Caki2 (cell line): ENCODE measurements around the gene FNDC3B. TPM values are rescaled to one million over a fixed set of nuclear protein-coding genes. Genes with fewer than 3 reads are reported as not detected.

ENCODE experiments used
- DNase-seq: peaks from one replicate; pipeline ENCODE4 v3.0.0-alpha.2; 2015; ENCODE audit warnings: low read depth
- in situ Hi-C: cut with HindIII; loops from 2 replicates; pipeline ENCODE4 v1.10.0; 2016; ENCODE audit warnings: low sequenced_read_pairs, low pct_unique_long_range_greater_than_20kb, mixed read lengths
- total RNA-seq: library from RNA; depleted of rRNA; stranded (reverse); fragments of >200 nt; shearing (Covaris generic); gene quantifications from 2 replicates; pipeline ENCODE4 v1.2.3, GENCODE V29; 2014; ENCODE audit warnings: low replicate concordance

The FNDC3B gene
- total RNA-seq, 1 experiment from 2014 or later, result 77.7 TPM

- DNase-seq, result no peak
- in situ Hi-C loops, result no loop called here
These were observed 285.3 kb downstream of the FNDC3B start for GRCh38 chr3:172324611-172325203.

GRCh38 chr3:172325461-172325860 is 286.1 kb downstream of the FNDC3B start:
- in situ Hi-C loops, result no loop called here
- no peak for DNase-seq

DNA sequence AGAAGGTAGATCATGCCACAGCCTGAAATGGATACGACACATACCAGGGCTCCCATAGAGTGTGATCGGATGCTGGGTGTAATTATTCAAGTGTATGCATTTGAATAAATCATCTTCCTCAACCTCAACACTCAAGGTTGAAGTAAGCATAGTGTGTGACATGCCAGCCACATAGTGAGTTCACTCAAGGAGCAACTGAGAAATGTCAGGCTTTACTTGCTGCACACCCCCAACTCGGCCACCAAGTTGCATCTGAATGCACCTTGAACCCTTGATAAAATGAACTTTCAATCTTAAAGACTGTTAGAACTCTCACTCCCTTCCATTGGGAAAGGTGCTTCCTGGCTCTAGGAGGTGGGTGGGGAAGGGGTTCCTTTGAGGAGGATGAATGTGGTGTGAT is 287.6 kb downstream of the FNDC3B start:
- no peak for DNase-seq
- in situ Hi-C loops, result no loop called here

- no peak for DNase-seq
- in situ Hi-C loops, result no loop called here
These were observed 288.9 kb downstream of the FNDC3B start for GRCh38 chr3:172328282-172328681.

- no peak for DNase-seq
- in situ Hi-C loops, result no loop called here
These were observed 289.7 kb downstream of the FNDC3B start for GRCh38 chr3:172329070-172329469.

GRCh38 chr3:172330413-172330812 is 291.0 kb downstream of the FNDC3B start:
- in situ Hi-C loops, result no loop called here
- no peak for DNase-seq

DNA sequence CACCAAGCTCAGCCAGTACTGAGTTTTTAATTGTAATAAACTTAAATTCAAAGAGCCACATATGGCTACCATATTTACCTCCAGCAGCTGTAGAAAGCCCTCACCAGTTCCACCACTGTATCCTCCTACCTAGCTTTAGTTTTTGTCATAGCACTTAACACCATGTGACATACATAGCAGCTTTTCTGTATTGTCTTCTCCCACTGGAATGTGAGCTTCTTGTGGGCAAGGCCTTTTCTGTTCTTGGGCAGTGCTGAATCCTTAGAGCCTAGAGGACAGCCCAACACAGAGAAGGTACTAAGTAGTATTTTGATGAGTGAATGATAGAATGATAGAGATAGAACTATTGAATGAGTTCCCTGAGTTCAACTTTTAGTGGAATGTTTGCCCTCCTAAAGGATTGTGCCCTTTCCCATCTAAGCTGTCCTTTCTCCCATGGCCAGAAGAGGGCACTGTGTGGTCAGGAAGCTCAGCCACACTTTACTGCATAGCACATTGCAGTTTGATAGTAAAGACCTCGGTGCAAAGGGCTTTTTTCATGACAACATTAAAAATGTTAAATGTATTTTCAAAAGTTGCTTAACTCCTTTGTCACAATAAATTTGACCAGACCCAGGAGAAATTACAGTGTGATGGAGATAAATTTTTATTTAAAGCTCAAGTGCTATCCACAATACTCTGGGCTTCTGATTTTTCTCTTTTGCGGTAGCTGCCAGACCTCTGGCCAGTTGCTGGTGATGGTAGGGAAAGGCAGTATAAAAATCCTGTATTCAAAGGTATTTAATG is 293.1 kb downstream of the FNDC3B start:
- in situ Hi-C loops, result no loop called here

DNA sequence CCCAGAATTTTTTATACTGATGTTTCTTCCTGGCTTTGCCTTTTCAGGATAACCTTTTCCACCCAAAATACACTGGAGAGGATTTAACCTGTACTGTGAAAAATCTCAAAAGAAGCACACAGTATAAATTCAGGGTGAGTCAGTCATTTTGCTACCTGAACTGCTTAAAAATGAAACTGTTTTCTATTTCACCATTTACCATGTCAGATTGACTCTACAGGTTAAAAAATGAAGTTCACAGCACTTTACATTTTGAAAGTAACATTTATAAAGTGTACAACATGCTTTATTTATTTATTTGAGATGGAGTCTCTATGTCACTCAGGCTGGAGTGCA is 293.6 kb downstream of the FNDC3B start:
- DNase-seq, result no peak
- in situ Hi-C loops, result no loop called here

More for the DNA sequence above, 293.1 kb downstream of the FNDC3B start:
- DNase-seq, result peak; percentile 73

DNA sequence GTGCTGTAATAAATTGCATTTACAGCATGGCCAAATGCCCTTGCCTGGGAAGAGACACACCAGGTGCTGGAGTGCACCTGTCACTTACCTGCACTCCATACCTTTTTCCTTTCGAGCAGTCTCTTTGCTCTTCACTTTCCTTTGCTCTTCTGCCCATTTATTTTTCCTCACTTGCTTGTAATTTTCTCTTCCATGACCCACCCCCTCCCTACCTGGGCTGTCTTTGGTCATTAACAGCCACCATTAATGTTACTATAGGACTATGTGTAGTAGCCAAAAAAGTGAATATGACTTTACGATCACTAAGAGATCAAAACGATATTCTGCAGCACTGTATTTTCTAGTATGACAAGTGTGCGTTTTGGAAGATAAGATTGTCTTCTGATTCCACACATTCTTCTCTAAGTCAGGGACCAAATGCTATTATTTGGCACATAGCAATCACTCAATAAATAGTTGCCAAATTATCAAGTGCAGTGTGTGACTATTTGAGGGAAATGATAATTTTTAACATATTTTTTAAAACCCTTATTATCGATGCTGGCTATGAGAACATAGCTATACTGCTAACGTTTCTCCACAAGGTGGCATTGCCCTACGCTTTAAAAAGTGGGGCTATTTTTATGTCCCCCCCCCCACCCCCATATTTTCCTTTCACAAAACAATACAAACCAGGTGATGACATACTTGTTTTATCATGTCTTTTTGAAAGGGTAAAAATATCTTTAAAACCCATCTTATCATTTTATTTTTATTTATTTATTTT is 294.5 kb downstream of the FNDC3B start:
- peak; percentile 29 for DNase-seq
- in situ Hi-C loops, result no loop called here

GRCh38 chr3:172334671-172335207 is 295.4 kb downstream of the FNDC3B start:
- in situ Hi-C loops, result no loop called here
- peak; percentile 89 for DNase-seq

DNA sequence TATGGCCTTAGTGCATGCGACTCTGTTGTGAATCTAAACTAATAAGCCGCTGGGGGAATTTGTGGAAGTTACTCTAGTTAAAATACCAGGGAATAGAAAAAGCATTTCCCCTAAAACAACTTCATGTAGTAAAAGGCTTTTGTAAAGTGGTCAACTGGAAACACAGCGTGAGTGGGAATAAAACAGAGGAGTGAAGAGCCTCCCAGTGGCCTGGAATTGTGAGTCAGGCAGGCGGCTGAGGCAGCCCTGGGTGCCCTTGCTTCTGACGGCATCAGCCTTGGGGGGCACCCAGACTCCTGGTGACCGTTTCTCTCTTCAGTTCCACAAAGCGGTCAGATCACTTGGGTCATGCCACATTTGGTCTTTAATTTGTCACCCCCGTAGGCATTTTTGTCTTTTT is 300.5 kb downstream of the FNDC3B start:
- DNase-seq, result no peak
- in situ Hi-C loops, result no loop called here

GRCh38 chr3:172340583-172340982 is 301.2 kb downstream of the FNDC3B start:
- in situ Hi-C loops, result no loop called here
- DNase-seq, result no peak

GRCh38 chr3:172341482-172342059 is 302.2 kb downstream of the FNDC3B start:
- in situ Hi-C loops, result no loop called here
- DNase-seq, result peak; percentile 67

GRCh38 chr3:172342097-172342659 is 302.8 kb downstream of the FNDC3B start:
- in situ Hi-C loops, result no loop called here
- DNase-seq, result no peak

DNA sequence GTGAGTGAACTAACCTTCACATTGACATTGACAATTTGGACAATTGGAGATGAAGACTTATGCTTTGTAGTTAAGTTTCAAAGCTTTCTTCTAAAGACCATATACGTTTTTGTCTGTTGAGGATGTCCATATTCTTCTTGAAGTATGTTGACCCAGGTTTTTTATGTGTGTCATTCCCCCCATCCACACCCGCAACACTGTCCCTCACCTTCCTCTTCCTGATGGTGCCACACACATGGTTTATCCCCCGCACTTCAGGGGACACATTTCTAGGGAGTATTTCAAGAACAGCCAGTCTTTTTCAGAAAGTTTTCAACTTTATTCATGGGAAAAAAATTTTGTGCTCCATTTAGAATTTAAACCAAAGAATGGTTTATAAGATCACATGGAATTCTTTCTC is 303.7 kb downstream of the FNDC3B start:
- DNase-seq, result no peak
- in situ Hi-C loops, result no loop called here

DNA sequence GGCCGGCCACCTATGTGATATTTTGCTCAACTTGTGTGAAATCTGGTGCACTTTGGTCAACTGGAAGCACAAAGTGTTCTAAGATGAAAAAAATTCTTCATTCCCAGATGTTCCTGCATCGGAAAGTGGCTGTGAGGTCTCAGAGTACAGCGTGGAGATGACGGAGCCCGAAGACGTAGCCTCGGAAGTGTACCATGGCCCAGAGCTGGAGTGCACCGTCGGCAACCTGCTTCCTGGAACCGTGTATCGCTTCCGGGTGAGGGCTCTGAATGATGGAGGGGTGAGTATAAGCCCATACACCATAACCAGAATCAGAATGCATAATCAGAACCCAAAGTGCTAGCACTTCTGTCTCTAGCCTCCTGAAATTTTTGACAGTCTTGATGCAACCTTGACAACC is 304.6 kb downstream of the FNDC3B start:
- in situ Hi-C loops, result no loop called here
- no peak for DNase-seq

- no peak for DNase-seq
- in situ Hi-C loops, result no loop called here
These were observed 306.8 kb downstream of the FNDC3B start for GRCh38 chr3:172346161-172346560.

DNA sequence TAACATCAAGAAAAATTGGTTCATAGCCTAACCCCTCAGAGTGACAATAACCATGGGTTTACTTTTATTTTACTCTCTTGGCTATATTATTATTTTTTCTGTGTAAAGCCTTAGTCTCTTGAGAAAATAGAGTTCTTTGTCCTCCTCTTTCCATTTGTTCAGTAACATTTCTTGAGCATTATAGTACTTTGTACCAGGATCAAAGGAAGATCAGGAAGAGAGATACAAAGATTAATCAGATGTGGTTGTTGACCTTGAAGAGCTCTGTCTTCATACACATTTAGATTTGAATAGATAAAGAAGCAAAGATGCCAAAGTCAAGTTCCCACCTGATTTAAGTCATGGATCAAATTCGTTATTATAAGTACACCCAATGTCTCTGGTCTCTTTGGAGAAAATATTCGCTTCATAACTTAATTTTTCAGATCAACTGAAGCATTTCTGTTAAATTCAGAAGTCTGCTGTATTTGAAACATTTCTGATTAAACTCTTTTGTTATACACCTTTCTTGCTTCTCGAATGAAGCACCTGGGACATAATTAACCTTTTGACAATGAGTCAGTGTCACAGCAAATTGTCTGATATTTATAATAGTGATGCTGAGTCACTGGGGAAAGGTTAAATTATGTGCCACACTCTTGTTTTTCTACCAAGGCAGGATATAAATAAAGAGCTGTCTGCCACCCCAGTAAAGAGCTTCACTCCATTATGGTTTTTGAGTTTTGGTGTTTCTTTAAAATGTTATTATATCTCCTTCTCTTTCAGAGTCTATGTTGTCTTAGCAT is 308.7 kb downstream of the FNDC3B start:
- in situ Hi-C loops, result no loop called here
- peak; percentile 61 for DNase-seq
